Spinal cord (tissue), 10 donors: ENCODE measurements around the gene KRTDAP. TPM values are rescaled to one million over a fixed set of nuclear protein-coding genes. Genes with fewer than 3 reads are reported as not detected.

Experiments used
- DNase-seq, 6 donors: peaks; one replicate each; pipeline versions ENCODE4 v3.0.0 to v3.0.0-alpha.2; 2013 to 2015; ENCODE audit warnings: low spot score in 6 of 6, low read depth in 4 of 6
- H3K27ac ChIP-seq: one replicate; pipeline ENCODE4 v1.5.1; 2013; ENCODE audit warnings: low read depth, low read length, control low read depth
- H3K27me3 ChIP-seq: one replicate; pipeline ENCODE4 v1.6.1; 2013; ENCODE audit warnings: low read length; ENCODE audit not compliant: control insufficient read depth, insufficient read depth
- H3K36me3 ChIP-seq: one replicate; pipeline ENCODE4 v1.6.1; 2013; ENCODE audit warnings: low read length; ENCODE audit not compliant: control insufficient read depth, insufficient read depth
- H3K4me1 ChIP-seq: one replicate; pipeline ENCODE4 v1.6.1; 2013; ENCODE audit warnings: low read length; ENCODE audit not compliant: control insufficient read depth, insufficient read depth
- H3K4me3 ChIP-seq: one replicate; pipeline ENCODE4 v1.5.1; 2013; ENCODE audit warnings: low read depth, low read length, control low read depth
- H3K9me3 ChIP-seq: one replicate; pipeline ENCODE4 v1.6.1; 2013; ENCODE audit warnings: low read length; ENCODE audit not compliant: control insufficient read depth, insufficient read depth
- WGBS: methylation state at CpG from one replicate; pipeline ENCODE4 v1.1.5; 2013; ENCODE audit warnings: missing lambda C conversion rate; ENCODE audit not compliant: insufficient coverage; 5-methylcytosine and 5-hydroxymethylcytosine counted together
- polyA plus RNA-seq, 2 donors: library from polyadenylated mRNA; unstranded; fragments of 120-200 nt; gene quantifications; one replicate each; pipeline ENCODE4 v1.2.1, GENCODE V29; 2013; ENCODE audit not compliant: insufficient read length in 2 of 2
- total RNA-seq, 2 donors: library from RNA; depleted of rRNA in 1 of 2; stranded (reverse); fragments of 120-200 nt in 1 of 2; fragments of >200 nt in 1 of 2; gene quantifications; one replicate each; pipeline versions ENCODE4 v1.2.3 to v1.2.4, GENCODE V29; 2013 to 2014
- donor health status: healthy.

The KRTDAP gene
- total and polyA plus RNA-seq, 4 donors, result not detected

DNA sequence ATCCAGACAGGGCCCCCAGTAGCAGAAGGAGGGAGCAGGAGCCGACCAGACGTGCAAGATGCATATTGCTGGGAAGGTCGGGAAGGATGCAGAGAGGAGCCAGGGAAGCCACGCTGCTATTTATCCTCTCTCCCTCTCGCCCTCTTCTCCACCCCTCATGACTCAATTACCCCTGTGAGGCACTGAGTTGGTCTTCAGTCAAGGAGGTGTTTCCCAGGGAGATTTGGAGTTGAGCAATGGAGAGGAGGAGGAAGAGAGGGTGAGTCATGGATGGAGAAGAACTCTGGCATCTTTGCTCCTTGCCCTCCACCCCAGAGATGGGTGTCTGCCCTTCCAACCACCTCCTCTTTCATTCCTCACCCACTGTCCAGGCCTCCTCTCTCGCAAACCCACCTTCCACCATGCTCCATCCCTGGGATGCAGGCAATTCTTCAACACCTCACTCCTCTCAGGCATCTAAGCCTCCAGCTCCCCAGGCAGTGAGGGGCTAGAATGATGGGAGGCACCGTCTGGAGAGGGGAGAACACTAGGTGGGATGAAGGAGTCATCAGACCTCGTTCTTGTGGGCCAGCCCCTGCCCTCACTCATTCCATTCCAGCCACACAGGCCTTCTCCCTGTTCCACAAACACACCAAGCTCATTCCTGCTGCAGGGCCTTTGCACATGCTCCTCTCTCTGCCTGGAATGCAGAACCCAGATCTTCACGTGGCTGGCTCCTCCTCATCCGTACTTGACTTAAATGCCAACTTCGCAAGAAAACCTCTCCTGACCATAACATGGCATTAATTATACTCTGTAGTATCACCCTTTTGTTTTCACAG is 38.2 kb upstream of the KRTDAP start, which contains the start of gene SBSN:
SBSN (minus strand) TSS at position 94 of the 821 bp plus-strand sequence; CDS start at position 64, 30 bp downstream.
- DNase-seq, result no peak
- Histone ChIP-seq H3K4me1 (peaks cover 3% of the 10 kb centered on the region), H3K27me3 (peaks cover 3% of the 10 kb centered on the region), H3K27ac (no peak within 1 kb of the TSS), H3K36me3 (no peaks in the 10 kb centered on the region), H3K9me3 (no peaks in the 10 kb centered on the region), H3K4me3 (no peak within 1 kb of the TSS)
- WGBS, result 82% methylated on average over 5 of the region's 11 CpGs

DNA sequence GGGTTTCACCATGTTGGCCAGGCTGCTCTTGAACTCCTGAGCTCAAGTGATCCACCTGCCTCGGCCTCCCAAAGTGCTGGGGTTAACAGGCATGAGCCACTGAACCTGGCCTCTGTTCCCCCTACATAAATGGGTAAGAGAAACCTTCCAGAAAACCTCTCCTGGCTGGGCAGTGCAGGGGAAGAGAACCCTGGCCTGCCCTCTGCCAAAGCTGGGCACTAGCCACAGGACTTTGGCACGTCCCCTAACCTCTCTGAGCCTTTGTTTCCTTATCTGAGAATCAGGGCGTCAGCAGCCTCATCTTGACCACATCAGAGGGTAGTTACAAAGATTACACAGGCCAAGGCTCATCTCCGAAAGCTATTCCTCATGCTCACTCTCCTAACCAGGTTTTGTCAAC is 35.6 kb upstream of the KRTDAP start:
- WGBS, result 83% methylated on average over 3 of the region's 4 CpGs

DNA sequence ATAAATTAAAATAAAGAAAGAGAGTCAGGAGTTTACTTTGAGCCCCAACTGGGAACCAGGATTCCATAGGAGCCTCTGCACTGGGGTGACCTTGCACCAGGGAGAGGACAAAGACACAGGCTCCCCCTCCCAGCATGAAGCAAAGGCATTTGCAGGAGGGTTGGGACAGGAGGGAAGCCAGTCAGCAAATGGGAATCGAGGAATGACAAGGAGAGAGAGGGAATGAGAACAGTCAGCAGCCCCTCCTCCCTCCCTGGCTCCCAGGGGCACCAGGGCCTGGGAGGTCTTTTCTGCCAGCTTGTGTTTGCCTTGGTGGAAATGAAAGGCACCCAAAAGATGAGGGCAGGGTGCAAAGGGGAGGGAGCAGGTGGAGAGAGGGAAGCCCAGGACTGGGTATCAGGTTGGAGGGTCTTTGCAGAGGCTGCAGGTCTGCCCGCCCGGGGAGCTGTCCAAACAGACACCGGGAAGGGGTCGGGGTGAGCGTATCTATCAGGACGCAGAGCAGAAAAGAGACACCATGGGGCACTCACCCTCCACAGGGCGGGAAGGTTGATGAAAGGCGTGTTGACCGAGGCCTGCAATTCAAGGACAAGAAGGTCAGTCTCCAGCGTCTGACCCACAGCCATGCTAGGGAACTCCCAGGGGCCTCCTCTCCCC is 34.0 kb upstream of the KRTDAP start:
- Histone ChIP-seq H3K4me3 (no peak overlapping the region), H3K27ac (no peak overlapping the region), H3K4me1 (no peaks in the 10 kb centered on the region), H3K36me3 (no peaks in the 10 kb centered on the region), H3K27me3 (no peaks in the 10 kb centered on the region), H3K9me3 (no peaks in the 10 kb centered on the region)
- no peak for DNase-seq
- WGBS, result 30% methylated on average over 8 of the region's 11 CpGs

More for the DNA sequence above, 35.6 kb upstream of the KRTDAP start:
- Histone ChIP-seq H3K4me3 (no peak overlapping the region), H3K9me3 (no peaks in the 10 kb centered on the region), H3K4me1 (no peaks in the 10 kb centered on the region), H3K36me3 (no peaks in the 10 kb centered on the region), H3K27ac (no peak overlapping the region), H3K27me3 (no peaks in the 10 kb centered on the region)
- DNase-seq, result no peak

DNA sequence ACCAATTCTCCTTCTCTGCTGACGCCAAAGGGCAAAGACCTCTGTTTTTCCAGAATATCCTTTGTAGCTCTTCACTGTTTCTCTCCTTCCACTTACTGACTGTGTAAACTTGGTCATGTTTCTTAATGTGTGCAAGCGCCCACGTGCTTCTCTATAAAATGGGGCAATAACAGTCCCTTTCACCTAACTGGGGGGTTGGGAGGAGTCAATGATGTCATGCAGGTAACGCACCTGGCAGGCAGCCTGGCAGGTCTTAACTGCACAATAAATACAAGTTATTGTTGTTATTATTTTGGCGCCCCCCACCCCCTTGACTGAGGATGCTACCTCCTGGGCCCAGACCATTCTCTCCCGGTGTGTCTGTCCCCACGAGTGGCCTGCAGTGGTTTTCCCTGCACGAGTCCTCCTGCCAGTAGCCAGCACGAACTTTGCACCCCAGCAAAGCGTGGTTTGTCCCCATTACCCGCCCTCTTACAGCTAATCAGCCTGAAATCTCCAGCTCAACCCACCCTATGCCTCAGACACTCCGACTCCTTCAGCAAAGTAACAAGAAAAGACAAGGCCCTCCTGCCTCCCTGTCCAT is 32.6 kb upstream of the KRTDAP start:
- H3K27me3 ChIP-seq, result no peaks in the 10 kb centered on the region
- no peak overlapping the region for H3K27ac ChIP-seq
- no peak for DNase-seq
- H3K4me1 ChIP-seq, result no peaks in the 10 kb centered on the region
- H3K4me3 ChIP-seq, result no peak overlapping the region
- H3K9me3 ChIP-seq, result no peaks in the 10 kb centered on the region
- no peaks in the 10 kb centered on the region for H3K36me3 ChIP-seq
- WGBS, result 82% methylated on average over 10 of the region's 12 CpGs

DNA sequence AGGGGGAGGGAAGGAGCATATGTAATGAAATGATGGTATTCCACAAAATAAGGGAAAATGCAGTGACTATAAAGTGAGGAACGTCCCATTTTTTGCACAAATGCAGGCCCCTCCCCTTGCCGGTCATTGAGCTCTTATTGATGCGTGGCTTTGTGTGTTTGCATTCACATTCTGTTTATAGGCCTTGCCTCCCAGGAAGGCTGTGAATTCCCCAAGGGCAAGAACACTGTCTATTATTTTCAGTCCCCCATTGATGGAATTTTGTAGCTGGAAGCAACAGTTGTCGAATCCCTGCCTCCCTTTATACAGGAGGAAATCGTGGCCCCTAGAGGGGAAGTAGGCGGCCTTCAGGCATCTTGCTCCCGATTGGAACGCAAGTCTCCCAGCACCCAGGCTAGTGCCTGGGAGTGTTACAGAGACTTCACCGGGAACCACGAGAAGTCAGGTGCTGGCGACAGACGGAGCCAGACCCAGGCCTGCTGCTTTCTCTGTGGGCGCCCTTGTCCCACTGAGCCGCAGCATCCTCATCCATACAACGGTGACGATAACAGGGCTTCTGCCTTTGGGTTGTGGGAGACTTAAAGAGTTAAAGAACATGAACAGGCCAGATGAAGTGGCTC is 31.0 kb upstream of the KRTDAP start:
- Histone ChIP-seq H3K4me1 (no peaks in the 10 kb centered on the region), H3K27ac (no peak overlapping the region), H3K27me3 (no peaks in the 10 kb centered on the region), H3K9me3 (no peaks in the 10 kb centered on the region), H3K4me3 (no peak overlapping the region), H3K36me3 (no peaks in the 10 kb centered on the region)
- WGBS, result 12% methylated on average over 9 of the region's 16 CpGs
- DNase-seq, result peak in 1 of 6 donors; percentile 6

DNA sequence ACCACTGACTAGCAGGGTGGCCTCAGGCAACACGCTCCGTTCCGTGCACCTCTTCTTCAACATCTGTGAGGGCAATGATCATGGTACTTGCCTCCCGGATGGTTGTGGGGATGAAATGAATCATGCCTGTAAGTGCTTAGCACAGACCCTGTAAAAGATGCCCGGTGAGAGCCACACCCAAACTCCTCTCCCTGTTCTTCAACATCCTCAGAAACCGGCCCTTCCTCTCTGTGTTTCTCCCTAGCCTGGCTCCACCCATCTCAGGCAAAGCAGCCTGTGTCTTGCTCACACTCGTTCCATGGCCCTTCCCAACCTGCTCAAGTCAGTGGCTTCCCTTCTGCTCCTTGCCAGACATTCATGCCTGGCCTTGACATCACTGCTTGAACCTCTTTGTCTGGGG is 29.0 kb upstream of the KRTDAP start:
- Histone ChIP-seq H3K36me3 (no peaks in the 10 kb centered on the region), H3K27ac (no peak overlapping the region), H3K4me1 (peaks cover 2% of the 10 kb centered on the region), H3K9me3 (no peaks in the 10 kb centered on the region), H3K4me3 (no peak overlapping the region), H3K27me3 (peaks cover 3% of the 10 kb centered on the region)
- WGBS, result 67% methylated on average over 2 of the region's 7 CpGs
- DNase-seq, result no peak

DNA sequence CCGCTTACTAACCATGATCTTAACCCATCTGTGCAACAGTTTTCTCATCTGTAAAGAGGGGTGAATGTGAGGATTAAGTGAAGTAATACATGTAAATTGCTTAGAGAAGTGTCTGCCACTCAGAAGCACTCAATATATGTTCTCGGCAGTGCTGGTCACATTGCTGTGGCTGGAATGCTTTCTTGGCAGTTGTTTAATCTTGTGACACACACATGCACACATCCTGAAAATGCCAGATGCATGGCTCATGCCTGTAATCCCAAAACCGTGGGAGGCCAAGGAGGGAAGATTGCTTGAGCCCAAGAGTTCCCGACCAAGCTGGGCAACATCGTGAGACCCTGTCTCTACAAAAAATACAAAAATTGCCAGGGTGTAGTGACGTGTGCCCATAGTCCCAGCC is 28.0 kb upstream of the KRTDAP start:
- Histone ChIP-seq H3K36me3 (no peaks in the 10 kb centered on the region), H3K9me3 (no peaks in the 10 kb centered on the region), H3K27ac (no peak overlapping the region), H3K4me1 (peaks cover 7% of the 10 kb centered on the region), H3K4me3 (no peak overlapping the region), H3K27me3 (peaks cover 9% of the 10 kb centered on the region)
- DNase-seq, result no peak
- 79% methylated on average over 5 of the region's 6 CpGs for WGBS

DNA sequence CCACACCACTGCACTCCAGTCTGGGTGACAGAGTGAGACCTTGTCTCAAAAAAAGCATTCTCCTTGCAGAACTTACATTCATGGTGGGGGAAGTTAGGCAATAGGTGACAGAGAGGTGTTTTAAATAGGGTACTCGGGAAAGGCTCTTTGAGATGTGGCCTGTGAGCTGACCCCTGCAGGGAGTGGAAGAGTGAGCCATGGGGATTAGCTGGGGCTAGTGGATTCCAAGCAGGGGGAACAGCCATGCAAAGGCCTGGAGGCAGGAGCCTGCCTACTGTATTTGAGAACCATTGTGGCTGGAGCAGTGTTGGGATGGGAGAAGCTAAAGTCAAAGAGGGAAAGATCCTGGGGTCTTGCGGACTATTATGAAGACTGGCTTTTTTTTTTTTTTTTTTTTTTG is 27.1 kb upstream of the KRTDAP start:
- Histone ChIP-seq H3K4me1 (peaks cover 9% of the 10 kb centered on the region), H3K36me3 (no peaks in the 10 kb centered on the region), H3K4me3 (no peak overlapping the region), H3K27me3 (peaks cover 18% of the 10 kb centered on the region), H3K27ac (no peak overlapping the region), H3K9me3 (no peaks in the 10 kb centered on the region)
- no peak for DNase-seq
- WGBS, result 80% methylated on average over 2 of the region's 2 CpGs

DNA sequence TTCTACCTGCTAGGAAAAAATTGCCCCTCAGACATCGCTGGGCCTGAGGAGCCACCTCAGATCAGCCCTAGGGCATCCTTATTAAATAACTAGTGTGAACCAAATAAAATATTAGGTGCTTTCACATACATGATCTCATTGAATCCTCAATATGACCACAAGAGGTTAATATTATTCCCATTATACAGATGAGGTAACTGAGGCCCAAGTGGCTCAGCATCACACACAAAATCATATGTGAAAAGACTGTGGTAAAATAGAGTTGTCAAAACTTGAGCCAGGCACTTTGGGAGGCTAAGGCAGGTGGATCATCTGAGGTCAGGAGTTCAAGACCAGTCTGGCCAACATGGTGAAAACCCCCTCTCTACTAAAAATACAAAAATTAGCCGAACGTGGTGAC is 26.0 kb upstream of the KRTDAP start:
- no peaks in the 10 kb centered on the region for H3K9me3 ChIP-seq
- H3K36me3 ChIP-seq, result no peaks in the 10 kb centered on the region
- DNase-seq, result no peak
- no peak overlapping the region for H3K27ac ChIP-seq
- H3K4me3 ChIP-seq, result no peak overlapping the region
- no CpG with 5 or more reads among the region's 3 CpGs for WGBS
- peaks cover 9% of the 10 kb centered on the region for H3K4me1 ChIP-seq
- H3K27me3 ChIP-seq, result peaks cover 23% of the 10 kb centered on the region
